Spleen (tissue), 3 donors: ENCODE data around the gene CMIP.

ENCODE experiments used
- POLR2A ChIP-seq, 3 donors: fragments of 450-650 bp; IDR thresholded peaks; one replicate each; pipeline ENCODE4 v1.5.1; 2017; ENCODE audit warnings: antibody characterized with exemption in 3 of 3, mild to moderate bottlenecking in 1 of 3
- POLR2AphosphoS5 ChIP-seq, 3 donors: sonication (generic); formaldehyde crosslinking; IDR thresholded peaks; one replicate each; pipeline ENCODE4 v1.5.1; 2017; ENCODE audit warnings: antibody characterized with exemption in 3 of 3

GRCh38 chr16:81466356-81466980 lies 21.9 kb downstream of the CMIP start:
- TF ChIP-seq POLR2A (IDR thresholded peaks at IDR 0.05), result no peak
- no peak for TF ChIP-seq POLR2AphosphoS5 (IDR thresholded peaks at IDR 0.05)
